SIG-M5 (cell line): Measurements from ENCODE around the gene C1QTNF3.

ENCODE experiments used
- DNase-seq: peaks from one replicate; lab custom pipeline; 2025; lab: John Stamatoyannopoulos, UW

The C1QTNF3 gene

GRCh38 chr5:33997331-33997983 is 45.6 kb downstream of the C1QTNF3 start:
- no peak for DNase-seq

DNA sequence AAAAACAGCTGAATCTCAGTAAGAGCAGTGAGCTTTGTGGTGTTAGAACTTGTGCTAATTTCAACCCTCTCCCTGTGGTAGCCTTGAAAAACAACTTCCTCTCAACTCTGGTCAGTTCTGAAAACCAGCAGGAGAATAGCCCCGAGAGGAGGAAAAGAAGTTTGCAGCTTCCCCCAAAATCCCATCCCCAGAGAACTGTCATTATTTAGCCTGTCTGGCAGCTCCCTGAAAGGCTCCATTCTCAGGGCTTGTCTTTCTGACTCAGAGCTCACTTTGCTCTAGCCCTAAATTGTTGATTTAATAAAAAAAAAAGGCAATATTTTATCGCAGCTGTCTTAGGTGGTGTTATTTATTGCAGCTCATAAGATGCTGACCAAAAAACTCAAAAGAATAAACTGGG is 47.1 kb downstream of the C1QTNF3 start:
- no peak for DNase-seq

- DNase-seq, result no peak
Measured at GRCh38 chr5:33994845-33995244, 48.2 kb downstream of the C1QTNF3 start.

- no peak for DNase-seq
Measured at GRCh38 chr5:33992864-33993263, 50.1 kb downstream of the C1QTNF3 start.

DNA sequence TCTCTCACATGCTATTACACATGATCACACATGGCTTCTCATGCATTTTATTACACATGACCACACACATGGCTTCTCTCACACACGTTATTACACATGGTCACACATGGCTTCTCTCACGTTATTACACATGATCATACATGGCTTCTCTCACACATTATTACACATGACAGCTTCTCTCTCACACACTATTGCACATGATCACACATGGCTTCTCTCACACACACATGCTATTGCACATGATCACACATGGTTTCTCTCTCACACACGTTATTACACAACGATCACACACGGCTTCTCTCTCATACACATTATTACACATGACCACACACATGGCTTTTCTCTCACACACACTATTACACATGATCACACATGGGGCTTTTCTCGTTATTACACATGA is 57.6 kb downstream of the C1QTNF3 start:
- no peak for DNase-seq

GRCh38 chr5:33984671-33985124 is 58.3 kb downstream of the C1QTNF3 start, which contains the start of gene SLC45A2:
Gene SLC45A2 (minus strand): TSS chr5:33984693. CDS start chr5:33984583, 110 bp downstream.
- no peak for DNase-seq

- DNase-seq, result no peak
Measured at GRCh38 chr5:33984178-33984577, 58.8 kb downstream of the C1QTNF3 start.

- no peak for DNase-seq
Measured at GRCh38 chr5:33981408-33982162, 61.4 kb downstream of the C1QTNF3 start.

DNA sequence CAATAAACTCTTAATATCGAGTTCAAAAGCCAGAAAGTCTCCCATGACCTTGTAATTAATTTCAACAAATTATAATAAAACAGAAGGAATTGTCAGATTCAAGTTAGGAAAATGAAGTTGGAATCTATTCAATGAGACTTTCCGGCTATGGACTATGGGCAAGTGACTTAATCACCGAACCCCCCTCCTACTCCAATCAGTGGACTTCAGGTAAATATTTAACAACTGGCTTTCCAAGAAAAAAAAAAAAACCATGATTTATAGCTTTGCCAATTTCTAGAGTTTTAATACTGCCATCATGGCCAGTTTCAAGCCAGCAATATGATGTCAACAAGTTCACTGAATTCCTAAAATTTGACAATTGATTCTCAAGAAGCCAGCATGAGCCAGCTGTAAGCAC is 63.0 kb downstream of the C1QTNF3 start:
- DNase-seq, result no peak

GRCh38 chr5:33978306-33978705 is 64.7 kb downstream of the C1QTNF3 start:
- DNase-seq, result no peak

DNA sequence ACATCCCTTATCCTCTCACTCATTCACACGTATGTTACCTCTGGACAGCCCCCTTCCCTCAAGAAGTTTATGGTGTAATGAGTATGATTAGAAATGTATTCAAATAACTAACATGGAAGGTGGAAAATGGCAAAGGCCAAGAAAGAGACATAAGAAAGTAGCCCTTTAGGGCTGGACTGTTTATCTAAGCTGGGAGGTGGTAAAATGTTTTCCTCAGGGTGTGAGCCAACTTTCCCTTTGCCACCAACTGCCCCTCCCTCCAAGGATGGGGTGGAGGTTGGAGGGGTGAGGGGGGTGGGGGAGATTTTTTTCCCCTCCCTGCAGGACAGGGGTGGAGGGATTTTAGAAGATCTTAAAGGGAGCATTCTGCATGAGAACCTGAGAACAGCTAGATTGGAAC is 66.7 kb downstream of the C1QTNF3 start:
- DNase-seq, result no peak

- DNase-seq, result no peak
Measured at GRCh38 chr5:33975852-33976251, 67.2 kb downstream of the C1QTNF3 start.

GRCh38 chr5:33973271-33973670 is 69.7 kb downstream of the C1QTNF3 start:
- DNase-seq, result no peak

GRCh38 chr5:33969572-33970452 is 73.2 kb downstream of the C1QTNF3 start:
- no peak for DNase-seq

DNA sequence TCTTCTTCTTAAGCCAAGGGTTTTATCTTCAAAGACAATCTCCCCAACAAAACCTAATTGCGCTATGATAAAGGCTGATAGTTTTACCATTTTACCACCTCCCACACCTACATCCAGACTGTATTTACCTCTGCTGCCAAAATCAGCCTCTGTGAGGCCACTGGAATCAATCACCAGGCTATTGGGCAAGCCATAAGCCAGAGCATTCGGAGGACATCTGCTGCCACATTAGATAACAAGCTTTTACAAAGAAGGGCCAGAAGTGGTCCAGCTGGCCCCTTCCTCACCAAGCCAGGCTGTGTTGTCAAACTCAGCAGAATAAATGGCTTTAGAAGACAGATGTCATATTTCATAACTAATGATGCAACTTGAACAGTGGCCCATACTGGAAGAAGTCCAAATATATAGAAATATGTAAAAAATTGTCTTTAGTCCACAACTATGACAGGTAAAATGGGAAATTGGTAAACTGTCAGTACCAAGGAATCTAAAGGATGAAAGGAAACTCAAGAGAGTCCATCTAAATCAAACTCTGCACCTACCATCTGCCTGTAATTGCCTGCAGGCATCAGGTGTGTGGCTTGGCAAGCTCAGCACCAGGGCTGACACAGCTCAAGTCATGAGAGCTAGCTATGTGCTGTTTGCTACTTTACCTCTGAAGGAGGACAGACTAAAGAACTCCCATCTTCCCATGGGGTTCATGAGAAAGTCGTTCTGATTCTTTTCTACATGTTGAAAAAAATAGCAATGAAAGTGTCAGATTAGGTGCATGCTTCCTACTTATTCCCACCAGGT is 74.6 kb downstream of the C1QTNF3 start:
- DNase-seq, result no peak
